Measurements from ENCODE around the gene SETDB2.

Gene SETDB2

DNA sequence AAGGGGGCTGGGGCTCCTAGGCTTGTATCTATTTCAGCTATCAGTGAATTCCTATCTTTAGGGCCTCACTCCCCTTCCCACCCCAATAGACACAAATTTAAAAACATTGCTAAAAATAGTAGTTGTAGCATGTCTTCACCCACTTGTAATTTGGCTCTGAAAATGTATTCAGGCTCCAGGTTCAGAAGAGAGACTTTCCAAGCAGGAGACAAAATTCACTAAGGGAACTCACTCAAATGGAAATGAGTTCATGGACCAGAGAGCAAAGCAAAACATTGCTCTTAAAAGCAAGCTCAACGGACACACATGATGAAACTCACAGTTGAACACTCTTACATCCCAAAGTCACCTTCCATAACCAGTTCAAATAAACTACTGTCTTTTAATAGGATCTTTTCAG is 88.5 kb downstream of the SETDB2 start:
- FAIRE-seq: no peak

DNA sequence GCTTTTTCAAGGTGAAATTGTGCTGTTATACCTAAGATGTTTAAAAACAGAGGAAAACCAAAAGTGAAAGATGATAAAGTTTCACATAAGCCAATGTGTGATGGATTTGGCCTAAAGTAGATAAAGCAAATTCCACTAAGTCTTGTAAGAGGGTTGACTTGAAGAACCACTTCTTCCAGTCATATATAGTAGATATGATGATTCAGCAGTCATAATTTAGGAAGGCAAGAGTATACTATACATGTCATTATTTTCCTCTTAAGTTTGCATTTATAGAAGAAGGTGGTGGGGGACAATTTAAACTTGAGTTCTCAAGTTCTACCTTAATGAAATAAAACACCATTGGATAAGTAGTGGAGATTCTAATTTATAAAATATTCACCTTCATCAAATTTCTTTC is 88.9 kb downstream of the SETDB2 start:
- DNase-seq (ENCODE audit: low spot score) (no peak), FAIRE-seq (no peak)

More for the DNA sequence above, 88.5 kb downstream of the SETDB2 start:
- DNase-seq (ENCODE audit: low spot score): no peak

DNA sequence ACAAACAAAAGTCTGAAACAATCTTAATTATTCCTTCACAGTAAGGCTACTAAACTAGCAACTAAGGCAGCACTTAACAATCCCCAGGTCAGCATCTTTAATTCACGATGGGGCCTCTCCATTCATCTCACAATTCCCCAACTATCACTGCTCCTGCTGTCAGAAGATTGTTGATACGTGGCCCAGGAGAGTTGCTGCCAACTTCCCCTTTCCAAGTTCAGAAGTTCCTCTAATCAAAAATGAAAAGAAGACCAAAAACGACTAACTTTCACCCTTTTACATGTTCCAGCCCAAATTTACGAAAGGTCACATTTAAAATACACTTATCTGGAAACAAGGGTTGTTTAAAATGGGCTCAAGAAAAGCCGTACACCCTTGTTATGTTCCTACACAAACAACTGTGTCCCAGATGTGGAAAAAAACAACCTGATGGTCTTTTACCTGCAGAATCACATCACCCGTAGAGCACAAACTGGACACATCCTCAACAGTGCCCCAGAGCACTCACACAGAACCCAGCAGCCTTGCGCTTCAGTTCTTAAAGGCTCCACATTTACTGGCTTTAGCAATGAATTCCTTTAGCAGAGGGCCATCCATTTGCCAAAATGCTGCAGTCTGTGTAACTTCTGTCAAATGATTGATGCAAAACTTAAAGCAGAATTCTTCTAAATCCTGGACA is 89.7 kb downstream of the SETDB2 start:
- no peak for FAIRE-seq
- no peak for DNase-seq (ENCODE audit: low spot score)

DNA sequence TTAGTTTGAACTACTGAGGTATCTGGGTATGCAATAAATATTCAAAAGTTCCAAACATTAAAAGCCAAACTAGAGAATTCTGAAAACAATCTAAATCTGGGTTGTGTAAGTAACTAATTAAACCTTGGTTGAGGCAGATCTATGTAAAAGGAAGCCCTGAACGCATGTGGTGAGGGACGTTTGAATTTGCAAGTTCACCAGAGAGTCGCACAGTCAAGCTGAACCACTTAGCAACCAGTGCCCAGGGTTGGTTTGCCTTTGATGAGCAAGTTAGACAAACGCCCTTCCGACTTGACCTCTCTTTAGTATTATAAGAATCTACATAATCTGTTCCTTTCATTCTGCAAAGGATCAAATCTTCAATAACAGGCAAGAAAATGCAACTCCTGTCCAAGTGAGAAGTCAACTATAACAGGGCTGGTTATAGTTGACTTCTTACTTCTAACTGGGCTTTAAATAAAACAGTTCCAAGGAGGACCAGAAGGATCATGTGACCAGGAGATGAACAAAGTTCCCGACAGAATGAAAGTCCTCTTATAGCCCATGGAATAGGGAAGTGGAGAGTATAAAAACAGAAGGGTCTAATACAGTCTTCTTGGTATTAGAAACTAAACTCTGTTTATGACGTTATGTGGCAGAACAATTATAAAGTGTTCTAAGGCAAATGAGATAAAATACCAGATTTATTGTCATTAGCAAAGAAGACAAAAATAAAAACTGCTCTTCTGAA is 92.2 kb downstream of the SETDB2 start:
- DNase-seq (ENCODE audit: low spot score): no peak
- FAIRE-seq: no peak

DNA sequence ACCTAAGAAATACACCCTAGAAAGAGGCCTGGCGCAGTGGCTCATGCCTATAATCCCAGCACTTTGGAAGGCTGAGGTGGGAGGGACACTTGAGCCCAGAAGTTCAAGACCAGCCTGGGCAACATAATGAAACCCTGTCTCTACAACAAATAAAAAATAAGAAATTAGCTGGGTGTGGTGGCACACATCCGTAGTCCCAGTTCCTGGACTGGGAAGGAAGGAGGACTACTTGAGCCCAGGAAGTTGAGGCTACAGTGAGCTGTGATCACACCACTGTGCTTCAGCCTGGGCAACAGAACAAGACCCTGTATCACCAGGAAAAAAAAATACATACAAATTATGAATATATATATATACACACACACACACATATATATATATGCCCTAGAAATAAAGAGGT is 94.3 kb downstream of the SETDB2 start:
- FAIRE-seq (no peak), DNase-seq (ENCODE audit: low spot score) (no peak)

DNA sequence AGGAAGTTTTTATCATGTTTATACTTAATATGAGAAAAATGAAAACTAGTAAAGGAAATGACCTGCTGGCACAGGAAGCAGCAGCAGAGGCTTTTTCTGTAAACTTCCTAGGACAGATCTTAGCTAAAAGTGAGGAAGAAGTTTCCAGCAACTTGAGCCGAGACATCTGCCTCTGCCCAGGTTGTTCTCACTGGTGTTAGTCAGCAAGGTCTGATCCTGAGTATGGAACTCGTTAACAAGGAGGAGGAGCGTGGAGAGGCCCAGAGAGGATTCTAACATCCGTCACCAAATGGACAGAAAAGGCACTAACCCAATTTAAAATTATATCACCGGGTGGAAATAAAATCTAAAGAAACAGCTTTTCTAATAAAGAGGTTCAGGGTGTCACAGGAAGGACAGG is 95.2 kb downstream of the SETDB2 start:
- no peak for FAIRE-seq
- DNase-seq (ENCODE audit: low spot score): no peak

DNA sequence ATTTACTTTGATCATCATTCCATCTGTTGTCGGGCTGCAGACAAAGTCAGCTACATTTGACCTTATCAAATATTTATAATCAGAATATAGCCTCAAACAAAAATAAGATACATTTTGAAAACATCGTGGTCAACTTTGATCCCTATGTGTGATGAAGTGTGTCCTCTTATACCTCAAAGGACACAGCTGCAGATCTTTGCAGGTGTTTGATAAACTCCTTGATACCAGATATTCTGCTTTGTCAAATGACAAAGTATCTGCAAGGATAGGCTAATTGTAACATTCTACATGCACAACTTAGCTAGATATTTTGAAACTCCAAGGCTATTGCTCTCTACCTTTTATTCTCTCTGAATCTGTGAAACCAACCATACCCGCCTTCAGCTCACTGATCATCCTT is 95.7 kb downstream of the SETDB2 start:
- FAIRE-seq (no peak), DNase-seq (ENCODE audit: low spot score) (no peak)

DNA sequence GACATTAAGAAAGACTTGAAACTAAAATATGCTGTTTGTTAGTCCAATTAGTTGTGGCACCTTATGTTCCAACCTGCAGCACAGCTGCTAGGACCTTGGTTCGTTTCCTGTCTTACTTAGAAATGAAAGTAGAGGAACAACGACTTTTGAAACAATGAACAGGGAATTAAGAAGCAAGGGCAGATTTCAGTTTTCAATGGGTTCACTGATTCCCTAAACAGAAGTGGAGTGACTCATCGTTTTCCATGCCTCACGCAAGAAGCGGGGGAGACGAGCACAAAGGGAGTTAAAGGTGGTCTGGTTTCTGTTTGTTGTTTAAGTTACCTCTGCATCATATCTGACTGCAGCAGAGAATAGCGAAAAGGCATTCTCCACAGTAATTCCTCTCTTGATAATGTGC is 96.5 kb downstream of the SETDB2 start:
- FAIRE-seq (no peak), DNase-seq (ENCODE audit: low spot score) (no peak)

DNA sequence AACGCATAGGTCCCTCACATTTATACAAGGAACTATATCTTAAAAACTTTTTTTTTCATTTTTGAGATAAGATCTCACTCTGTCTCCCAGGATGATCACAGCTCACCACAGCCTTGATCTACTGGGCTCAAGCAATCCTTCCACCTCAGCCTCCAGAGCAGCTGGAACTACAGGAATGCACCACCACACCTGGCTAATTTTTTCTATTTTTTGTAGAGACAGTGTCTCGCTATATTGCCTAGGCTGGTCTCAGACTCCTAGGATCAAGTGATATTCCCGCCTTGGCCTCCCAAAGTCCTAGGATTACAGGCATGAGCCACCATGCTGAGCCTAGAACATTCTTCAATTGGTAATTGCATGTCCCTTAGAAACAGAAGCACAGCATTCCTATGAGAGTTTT is 99.6 kb downstream of the SETDB2 start:
- DNase-seq (ENCODE audit: low spot score): no peak
- FAIRE-seq: no peak

All from urothelium cell line (cell line).